ENCODE results near the gene SUMF1.

SUMF1 gene

DNA sequence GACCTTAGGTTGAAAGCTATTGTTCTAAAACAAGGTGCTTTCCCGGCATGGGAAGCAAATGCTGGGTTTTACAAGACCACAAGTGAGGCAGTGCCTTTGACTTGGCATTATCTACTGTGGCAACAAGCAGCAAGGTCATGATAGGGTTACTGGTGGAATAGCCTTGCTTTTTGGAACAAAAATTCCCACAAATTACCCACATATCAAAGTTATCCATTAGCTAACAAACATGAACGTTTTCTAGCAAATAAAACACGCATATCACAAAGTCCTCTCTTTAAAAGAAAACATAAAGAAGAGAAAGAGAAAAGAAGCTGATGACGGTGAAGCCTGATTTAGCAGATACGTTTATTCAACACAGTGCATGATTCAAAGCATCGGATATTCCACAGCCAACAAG is 106.3 kb downstream of the SUMF1 start:
- Histone ChIP-seq H3K9me3 (ENCODE audit: low read depth, low read length) (no peaks in the 10 kb centered on the region), H3K27ac (no peak overlapping the region), H3K9ac (ENCODE audit: insufficient read length) (no peak overlapping the region), H3K36me3 (ENCODE audit: insufficient read depth, low read length) (no peaks in the 10 kb centered on the region), H3K4me3 (no peak overlapping the region)
- no peak for TF ChIP-seq EZH2 (IDR thresholded peaks at IDR 0.05)
- TF ChIP-seq FOXP2 (optimal IDR thresholded peaks at IDR 0.05; ENCODE audit: control extremely low read depth, extremely low read length, insufficient read depth): no peak
- TF ChIP-seq POLR2AphosphoS5 (IDR thresholded peaks at IDR 0.05; ENCODE audit: borderline replicate concordance, low read depth, low read length): no peak
- no peak for DNase-seq (ENCODE audit: low read depth, low spot score)

- TF ChIP-seq FOXP2 (optimal IDR thresholded peaks at IDR 0.05; ENCODE audit: control extremely low read depth, extremely low read length, insufficient read depth) (no peak), POLR2AphosphoS5 (IDR thresholded peaks at IDR 0.05; ENCODE audit: borderline replicate concordance, low read depth, low read length) (no peak), EZH2 (IDR thresholded peaks at IDR 0.05) (no peak)
- H3K36me3 ChIP-seq (ENCODE audit: insufficient read depth, low read length): no peaks in the 10 kb centered on the region
- no peaks in the 10 kb centered on the region for H3K9me3 ChIP-seq (ENCODE audit: low read depth, low read length)
- no peak for DNase-seq (ENCODE audit: low read depth, low spot score)
- H3K27ac ChIP-seq: no peak overlapping the region
- H3K4me3 ChIP-seq: no peak overlapping the region
- H3K9ac ChIP-seq (ENCODE audit: insufficient read length): no peak overlapping the region
These were observed 107.1 kb downstream of the SUMF1 start for GRCh38 chr3:4359805-4360502.

GRCh38 chr3:4358273-4358672 is 108.8 kb downstream of the SUMF1 start:
- no peaks in the 10 kb centered on the region for H3K9me3 ChIP-seq (ENCODE audit: low read depth, low read length)
- H3K27ac ChIP-seq: no peak overlapping the region
- no peak overlapping the region for H3K9ac ChIP-seq (ENCODE audit: insufficient read length)
- DNase-seq (ENCODE audit: low read depth, low spot score): no peak
- H3K4me3 ChIP-seq: no peak overlapping the region
- H3K36me3 ChIP-seq (ENCODE audit: insufficient read depth, low read length): no peaks in the 10 kb centered on the region
- TF ChIP-seq FOXP2 (optimal IDR thresholded peaks at IDR 0.05; ENCODE audit: control extremely low read depth, extremely low read length, insufficient read depth) (no peak), EZH2 (IDR thresholded peaks at IDR 0.05) (no peak), POLR2AphosphoS5 (IDR thresholded peaks at IDR 0.05; ENCODE audit: borderline replicate concordance, low read depth, low read length) (no peak)

GRCh38 chr3:4356546-4357410 is 110.3 kb downstream of the SUMF1 start:
- no peak for DNase-seq (ENCODE audit: low read depth, low spot score)
- Histone ChIP-seq H3K27ac (no peak overlapping the region), H3K9ac (ENCODE audit: insufficient read length) (no peak overlapping the region), H3K9me3 (ENCODE audit: low read depth, low read length) (no peaks in the 10 kb centered on the region), H3K4me3 (no peak overlapping the region), H3K36me3 (ENCODE audit: insufficient read depth, low read length) (no peaks in the 10 kb centered on the region)
- TF ChIP-seq POLR2AphosphoS5 (IDR thresholded peaks at IDR 0.05; ENCODE audit: borderline replicate concordance, low read depth, low read length) (no peak), FOXP2 (optimal IDR thresholded peaks at IDR 0.05; ENCODE audit: control extremely low read depth, extremely low read length, insufficient read depth) (no peak), EZH2 (IDR thresholded peaks at IDR 0.05) (no peak)

GRCh38 chr3:4356220-4356540 is 110.9 kb downstream of the SUMF1 start:
- no peaks in the 10 kb centered on the region for H3K36me3 ChIP-seq (ENCODE audit: insufficient read depth, low read length)
- H3K27ac ChIP-seq: no peak overlapping the region
- no peaks in the 10 kb centered on the region for H3K9me3 ChIP-seq (ENCODE audit: low read depth, low read length)
- no peak overlapping the region for H3K4me3 ChIP-seq
- no peak for DNase-seq (ENCODE audit: low read depth, low spot score)
- TF ChIP-seq FOXP2 (optimal IDR thresholded peaks at IDR 0.05; ENCODE audit: control extremely low read depth, extremely low read length, insufficient read depth): no peak
- TF ChIP-seq POLR2AphosphoS5 (IDR thresholded peaks at IDR 0.05; ENCODE audit: borderline replicate concordance, low read depth, low read length): no peak
- TF ChIP-seq EZH2 (IDR thresholded peaks at IDR 0.05): no peak
- H3K9ac ChIP-seq (ENCODE audit: insufficient read length): no peak overlapping the region

DNA sequence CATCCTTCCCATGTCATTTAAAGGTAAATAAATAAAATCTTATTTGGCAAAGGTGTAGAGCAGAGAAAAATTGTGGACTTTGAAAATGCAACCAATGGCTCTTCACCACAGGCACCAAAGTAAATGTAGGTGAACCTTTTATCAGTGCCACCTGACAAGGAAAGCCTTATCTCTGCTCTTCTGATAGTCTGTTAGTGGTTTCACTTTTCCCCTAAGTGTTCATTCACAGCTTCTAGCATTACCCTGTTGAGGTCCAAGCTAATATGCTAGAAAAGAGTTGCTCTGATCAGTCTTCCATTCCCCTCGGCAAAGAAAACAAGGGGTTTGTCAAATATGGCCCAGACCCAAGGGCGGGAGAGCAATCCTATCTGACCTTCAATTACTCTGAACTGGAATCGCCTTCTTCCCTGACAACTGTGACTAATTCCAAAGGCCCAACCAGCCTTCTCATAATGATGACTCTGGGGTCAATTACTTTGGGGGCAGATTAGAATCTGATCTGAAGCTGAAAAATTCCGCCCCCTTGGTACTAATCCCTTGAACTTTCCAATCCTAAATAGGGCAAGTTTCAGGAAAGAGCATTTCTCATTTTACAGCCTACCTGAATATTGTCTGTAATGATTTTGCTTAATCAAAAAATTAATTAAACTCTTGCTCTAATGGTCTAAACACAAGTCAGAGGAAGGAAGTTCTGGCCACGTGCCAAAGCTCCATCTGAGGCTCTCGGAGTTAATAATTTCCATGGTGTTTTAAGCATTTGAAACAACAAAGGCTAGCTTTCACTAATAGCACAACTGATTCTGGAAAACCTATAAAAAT is 111.5 kb downstream of the SUMF1 start:
- H3K4me3 ChIP-seq: no peak overlapping the region
- no peak overlapping the region for H3K9ac ChIP-seq (ENCODE audit: insufficient read length)
- no peaks in the 10 kb centered on the region for H3K36me3 ChIP-seq (ENCODE audit: insufficient read depth, low read length)
- no peak overlapping the region for H3K27ac ChIP-seq
- H3K9me3 ChIP-seq (ENCODE audit: low read depth, low read length): no peaks in the 10 kb centered on the region
- TF ChIP-seq FOXP2 (optimal IDR thresholded peaks at IDR 0.05; ENCODE audit: control extremely low read depth, extremely low read length, insufficient read depth) (no peak), POLR2AphosphoS5 (IDR thresholded peaks at IDR 0.05; ENCODE audit: borderline replicate concordance, low read depth, low read length) (no peak), EZH2 (IDR thresholded peaks at IDR 0.05) (no peak)
- no peak for DNase-seq (ENCODE audit: low read depth, low spot score)

DNA sequence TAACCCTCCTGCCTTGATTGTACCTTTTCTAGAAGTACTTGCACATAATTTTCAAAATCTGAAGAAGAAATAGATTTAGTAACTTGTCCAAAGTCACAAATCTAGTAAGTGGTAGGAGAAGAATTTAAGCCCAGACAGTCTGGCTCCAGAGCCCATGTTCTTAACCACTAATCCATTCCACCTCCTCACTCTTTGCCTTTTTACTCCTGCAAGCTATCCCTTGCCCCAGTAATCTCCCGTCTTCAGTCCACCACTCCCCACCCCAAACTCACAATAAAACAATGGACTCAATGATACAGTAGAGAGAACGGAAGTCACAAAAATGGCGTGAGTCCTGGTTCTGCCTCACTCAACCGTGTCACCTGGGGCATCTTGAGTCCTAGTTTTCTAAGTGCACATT is 115.2 kb downstream of the SUMF1 start:
- no peak overlapping the region for H3K9ac ChIP-seq (ENCODE audit: insufficient read length)
- H3K36me3 ChIP-seq (ENCODE audit: insufficient read depth, low read length): no peaks in the 10 kb centered on the region
- H3K4me3 ChIP-seq: no peak overlapping the region
- H3K27ac ChIP-seq: no peak overlapping the region
- no peak for TF ChIP-seq FOXP2 (optimal IDR thresholded peaks at IDR 0.05; ENCODE audit: control extremely low read depth, extremely low read length, insufficient read depth)
- TF ChIP-seq POLR2AphosphoS5 (IDR thresholded peaks at IDR 0.05; ENCODE audit: borderline replicate concordance, low read depth, low read length): no peak
- TF ChIP-seq EZH2 (IDR thresholded peaks at IDR 0.05): no peak
- no peaks in the 10 kb centered on the region for H3K9me3 ChIP-seq (ENCODE audit: low read depth, low read length)
- no peak for DNase-seq (ENCODE audit: low read depth, low spot score)
